HG03558 (cell line): ENCODE measurements around the gene GALNT12.

Experiments used
- ATAC-seq: cut with Tn5 transposase; IDR thresholded peaks from one replicate; pipeline ENCODE4 v1.9.1; 2021; ENCODE audit warnings: moderate number of reproducible peaks; ENCODE audit not compliant: unreplicated experiment; ENCODE audit errors: extremely low read depth

The GALNT12 gene

GRCh38 chr9:98807070-98807813 is at the start of gene GALNT12:
Gene GALNT12 (plus strand): TSS chr9:98807670. CDS start chr9:98807699, 29 bp downstream.
- no peak for ATAC-seq

GRCh38 chr9:98760231-98760630 is 47.2 kb upstream of the GALNT12 start:
- ATAC-seq, result no peak

- no peak for ATAC-seq
Measured at GRCh38 chr9:98763986-98764745, 43.3 kb upstream of the GALNT12 start.

GRCh38 chr9:98765256-98765655 is 42.2 kb upstream of the GALNT12 start:
- ATAC-seq, result no peak

GRCh38 chr9:98766586-98766985 is 40.9 kb upstream of the GALNT12 start:
- ATAC-seq, result no peak

GRCh38 chr9:98767196-98767595 is 40.3 kb upstream of the GALNT12 start:
- no peak for ATAC-seq

GRCh38 chr9:98767915-98768314 is 39.6 kb upstream of the GALNT12 start:
- no peak for ATAC-seq

GRCh38 chr9:98768344-98768743 is 39.1 kb upstream of the GALNT12 start:
- ATAC-seq, result no peak

GRCh38 chr9:98770717-98771116 is 36.8 kb upstream of the GALNT12 start:
- no peak for ATAC-seq

GRCh38 chr9:98771209-98771874 is 36.1 kb upstream of the GALNT12 start:
- no peak for ATAC-seq

GRCh38 chr9:98772364-98773155 is 34.9 kb upstream of the GALNT12 start:
- no peak for ATAC-seq

- no peak for ATAC-seq
Measured at GRCh38 chr9:98773721-98774120, 33.7 kb upstream of the GALNT12 start.

GRCh38 chr9:98774746-98775145 is 32.7 kb upstream of the GALNT12 start:
- no peak for ATAC-seq

- ATAC-seq, result no peak
Measured at GRCh38 chr9:98775831-98776441, 31.5 kb upstream of the GALNT12 start.

GRCh38 chr9:98777618-98778017 is 29.9 kb upstream of the GALNT12 start:
- ATAC-seq, result no peak

- ATAC-seq, result no peak
Measured at GRCh38 chr9:98778251-98778650, 29.2 kb upstream of the GALNT12 start.

GRCh38 chr9:98778711-98779530 is 28.5 kb upstream of the GALNT12 start:
- no peak for ATAC-seq

GRCh38 chr9:98780059-98780749 is 27.3 kb upstream of the GALNT12 start:
- no peak for ATAC-seq
